ENCODE data around the gene TM4SF5. TPM values are rescaled to one million over a fixed set of nuclear protein-coding genes. Genes with fewer than 3 reads are reported as not detected.
A peak's percentile ranks its signal among the peaks of the same experiment; 100 is the strongest.

The TM4SF5 gene
- total RNA-seq, 1 donor from 2014 or later = 79.0 TPM

DNA sequence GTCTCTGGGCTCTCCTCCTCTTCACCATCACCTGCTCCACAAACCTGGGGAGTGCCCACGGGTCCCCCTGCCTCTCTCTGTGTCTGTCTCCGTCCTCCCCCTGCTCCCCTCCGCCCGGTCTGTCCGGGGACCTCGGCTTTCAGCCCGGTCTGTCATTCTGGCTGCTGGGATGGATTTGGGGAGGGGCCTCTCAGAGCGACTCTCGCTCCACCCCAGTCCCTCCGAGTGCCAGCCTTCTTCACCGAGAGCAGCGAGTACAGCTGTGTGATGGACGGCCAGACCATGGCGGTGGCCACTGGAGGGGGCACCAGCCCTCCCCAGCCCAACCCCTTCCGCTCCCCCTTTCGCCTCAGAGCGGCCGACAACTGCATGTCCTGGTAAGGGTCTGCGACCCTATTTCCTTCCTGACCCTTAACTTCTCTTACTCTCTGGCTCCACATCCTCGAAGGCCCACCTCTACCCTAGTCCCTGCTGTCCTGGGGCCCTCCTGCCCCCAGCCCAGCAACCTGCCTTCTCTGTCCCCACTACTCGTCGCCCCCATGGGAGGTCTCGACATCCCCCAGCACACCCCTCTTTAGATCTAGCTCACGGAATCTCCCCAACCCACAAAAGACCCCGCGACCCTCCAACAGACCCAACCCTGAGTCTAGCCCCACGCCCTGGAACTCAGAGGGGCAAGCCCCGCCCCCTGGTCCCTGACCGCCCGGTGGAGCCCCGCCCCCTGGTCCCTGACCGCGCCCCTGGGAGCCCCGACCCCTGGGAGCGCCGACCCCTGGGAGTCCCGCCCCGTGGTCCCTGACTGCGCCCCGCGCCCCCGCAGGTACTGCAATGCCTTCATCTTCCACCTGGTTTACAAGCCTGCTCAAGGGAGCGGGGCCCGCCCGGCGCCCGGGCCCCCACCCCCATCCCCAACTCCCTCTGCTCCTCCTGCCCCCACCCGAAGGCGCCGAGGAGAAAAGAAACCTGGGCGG is 26.4 kb upstream of the TM4SF5 start:
- ATAC-seq = no peak

DNA sequence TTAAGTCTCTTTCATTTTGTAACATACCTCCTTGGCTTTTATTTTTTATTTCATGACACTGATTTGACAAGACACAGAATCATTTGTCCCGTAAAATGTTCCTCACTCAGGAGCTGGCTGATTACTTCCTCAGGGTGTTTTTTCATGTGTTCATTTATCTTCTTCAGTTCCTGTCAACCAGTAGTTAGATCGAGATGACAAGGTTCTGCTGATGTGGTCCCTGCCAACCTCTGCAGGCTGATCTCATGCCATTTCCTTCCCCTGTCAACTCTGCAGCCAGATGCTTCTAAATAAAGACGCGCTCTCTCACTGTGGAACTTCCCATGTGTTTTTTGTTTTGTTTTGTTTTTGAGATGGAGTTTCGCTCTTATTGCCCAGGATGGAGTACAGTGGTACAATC is 23.8 kb upstream of the TM4SF5 start:
- DNase-seq (ENCODE audit: low spot score) (no peak), ATAC-seq (peak; percentile 59)

More for the DNA sequence above, 26.4 kb upstream of the TM4SF5 start:
- DNase-seq (ENCODE audit: low spot score) = no peak

DNA sequence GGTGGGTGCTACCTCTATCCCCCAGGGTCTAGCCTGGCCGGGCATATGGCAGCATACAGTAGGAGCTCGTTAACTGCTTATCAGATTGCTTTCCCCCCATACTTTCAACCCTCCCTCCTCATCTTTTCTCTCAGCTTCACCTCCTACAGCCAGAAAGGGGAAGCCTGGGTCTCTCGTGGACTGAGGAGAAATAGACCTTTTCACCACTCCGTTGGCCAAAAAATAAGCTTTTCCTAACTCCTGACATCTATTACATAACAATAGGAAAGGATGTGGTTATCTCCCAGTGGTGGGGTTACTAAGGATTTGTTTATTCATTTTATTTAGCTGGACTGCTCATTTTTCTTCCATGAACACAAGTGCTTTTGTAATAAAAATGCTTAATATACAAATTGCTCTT is 23.0 kb upstream of the TM4SF5 start:
- no peak for DNase-seq (ENCODE audit: low spot score)
- peak; percentile 26 for ATAC-seq

- DNase-seq (ENCODE audit: low spot score) (no peak), ATAC-seq (no peak)
Measured at GRCh38 chr17:4750606-4751005, 21.1 kb upstream of the TM4SF5 start.

- ATAC-seq = no peak
Measured at GRCh38 chr17:4751932-4752331, 19.8 kb upstream of the TM4SF5 start.

DNA sequence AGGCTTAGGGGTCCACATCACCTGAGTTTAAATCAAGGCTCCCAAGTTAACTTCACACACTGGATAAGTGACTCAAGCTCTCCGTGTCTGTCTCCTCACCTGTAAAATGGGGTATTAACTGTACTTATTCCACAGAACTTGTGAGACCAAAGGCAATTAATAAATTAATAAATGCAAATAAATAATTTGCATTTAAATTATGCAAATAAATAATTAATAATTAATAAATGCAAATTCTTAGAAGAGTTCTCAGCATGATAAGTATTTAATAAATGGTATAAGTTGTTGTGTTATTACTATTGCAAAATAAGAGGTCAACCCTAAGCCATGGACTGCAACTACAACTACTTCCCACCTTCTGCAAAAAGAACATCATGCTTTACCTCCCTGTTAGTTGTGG is 18.3 kb upstream of the TM4SF5 start:
- DNase-seq (ENCODE audit: low spot score) (no peak), ATAC-seq (no peak)

More at GRCh38 chr17:4751932-4752331, 19.8 kb upstream of the TM4SF5 start:
- DNase-seq (ENCODE audit: low spot score) = no peak

DNA sequence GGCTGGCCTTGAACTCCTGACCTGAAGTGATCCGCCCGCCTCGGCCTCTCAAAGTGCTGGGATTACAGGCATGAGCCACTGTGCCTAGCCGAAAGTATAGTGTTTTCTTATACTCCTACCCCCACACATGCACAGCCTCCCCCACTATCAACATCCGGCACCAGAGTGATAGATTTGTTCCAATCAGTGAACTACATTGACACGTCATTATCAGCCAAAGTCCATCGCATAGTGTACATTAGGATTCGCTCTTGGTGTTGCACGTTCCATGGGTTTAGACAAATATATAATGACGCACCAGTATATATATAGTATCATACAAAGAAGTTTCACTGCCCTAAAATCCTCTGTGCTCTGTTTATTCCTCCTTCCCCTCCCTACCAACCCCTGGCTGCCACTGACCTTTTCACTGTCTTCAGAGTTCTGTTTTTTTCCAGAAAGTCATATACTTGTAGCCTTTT is 11.9 kb upstream of the TM4SF5 start:
- peak; percentile 89 for ATAC-seq
- no peak for DNase-seq (ENCODE audit: low spot score)

GRCh38 chr17:4764595-4764994 is 7.1 kb upstream of the TM4SF5 start:
- DNase-seq (ENCODE audit: low spot score) = no peak
- ATAC-seq = peak; percentile 37

- no peak for ATAC-seq
- DNase-seq (ENCODE audit: low spot score) = no peak
Measured at GRCh38 chr17:4766201-4766600, 5.5 kb upstream of the TM4SF5 start.

- ATAC-seq (no peak), DNase-seq (ENCODE audit: low spot score) (no peak)
Measured at GRCh38 chr17:4766723-4767122, 5.0 kb upstream of the TM4SF5 start.

- ATAC-seq (no peak), DNase-seq (ENCODE audit: low spot score) (no peak)
Measured at GRCh38 chr17:4768298-4768697, 3.4 kb upstream of the TM4SF5 start.

GRCh38 chr17:4769628-4770027 is 2.1 kb upstream of the TM4SF5 start:
- ATAC-seq = no peak
- DNase-seq (ENCODE audit: low spot score) = no peak

DNA sequence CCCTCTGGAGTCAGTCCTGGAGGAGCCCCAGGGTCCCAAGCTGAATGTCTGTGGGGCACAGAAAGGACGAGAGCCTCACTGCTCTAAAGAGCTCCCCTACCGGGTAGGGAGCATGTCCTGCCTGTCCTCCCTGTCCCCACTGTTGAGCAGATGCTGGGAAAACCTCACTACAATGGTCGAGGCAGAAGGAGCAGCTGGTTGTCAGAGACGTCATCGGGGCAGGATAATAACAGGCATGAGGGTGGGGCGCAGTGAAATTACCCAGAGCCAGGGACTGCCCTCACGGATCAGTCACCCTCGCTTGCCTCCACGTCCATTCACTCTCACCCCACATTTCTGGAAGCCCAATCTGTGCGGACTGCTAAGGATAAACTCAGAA is 538 bp downstream of the TM4SF5 start:
- no peak for DNase-seq (ENCODE audit: low spot score)
- peak; percentile 51 for ATAC-seq

GRCh38 chr17:4777969-4778760 is 6.5 kb downstream of the TM4SF5 start:
- ATAC-seq (no peak), DNase-seq (ENCODE audit: low spot score) (no peak)

DNA sequence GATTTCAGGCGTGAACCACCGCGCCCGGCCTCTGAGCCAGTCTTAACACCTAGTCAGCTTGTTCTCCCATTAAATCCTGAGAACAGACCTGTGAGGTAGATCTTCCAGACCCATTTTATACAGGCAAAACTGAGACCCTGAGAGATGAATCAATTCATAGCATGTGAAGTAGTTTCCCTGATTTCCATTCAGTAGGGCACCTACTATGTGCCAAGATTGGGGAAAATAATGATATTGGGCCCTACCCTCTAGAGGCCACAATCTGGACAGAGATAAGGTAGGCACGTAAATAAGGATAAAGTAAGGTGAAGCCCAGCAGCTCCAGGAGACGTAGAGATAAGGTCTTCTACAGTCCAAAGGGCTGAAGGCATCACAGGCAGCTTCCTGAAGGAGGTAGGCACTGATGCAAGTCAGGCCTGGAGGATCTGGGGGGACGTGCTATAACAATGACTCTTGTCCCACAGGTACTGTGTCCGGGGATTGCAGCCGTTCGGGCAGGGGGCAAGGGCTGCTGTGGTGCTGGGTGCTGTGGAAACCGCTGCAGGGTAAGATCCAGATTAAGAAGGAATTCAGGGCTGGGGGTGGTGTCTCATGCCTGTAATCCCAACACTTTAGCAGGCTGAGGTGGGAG is 8.8 kb downstream of the TM4SF5 start:
- DNase-seq (ENCODE audit: low spot score) (no peak), ATAC-seq (no peak)

DNA sequence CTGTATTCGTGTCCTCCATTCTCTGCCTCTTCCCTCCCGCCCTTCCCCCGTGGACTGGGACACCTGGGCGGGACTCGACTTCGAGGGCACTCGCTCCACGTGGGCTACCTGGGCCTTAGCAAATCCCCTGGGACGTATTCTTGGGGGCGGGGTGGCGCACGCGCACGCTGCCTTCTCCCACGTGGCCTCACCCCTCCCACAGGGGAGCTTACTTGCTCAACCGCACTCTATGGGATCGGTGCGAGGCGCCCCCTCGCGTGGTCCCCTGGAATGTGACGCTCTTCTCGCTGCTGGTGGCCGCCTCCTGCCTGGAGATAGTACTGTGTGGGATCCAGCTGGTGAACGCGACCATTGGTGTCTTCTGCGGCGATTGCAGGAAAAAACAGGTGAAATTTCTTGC is 11.0 kb downstream of the TM4SF5 start:
- ATAC-seq = no peak
- DNase-seq (ENCODE audit: low spot score) = no peak

DNA sequence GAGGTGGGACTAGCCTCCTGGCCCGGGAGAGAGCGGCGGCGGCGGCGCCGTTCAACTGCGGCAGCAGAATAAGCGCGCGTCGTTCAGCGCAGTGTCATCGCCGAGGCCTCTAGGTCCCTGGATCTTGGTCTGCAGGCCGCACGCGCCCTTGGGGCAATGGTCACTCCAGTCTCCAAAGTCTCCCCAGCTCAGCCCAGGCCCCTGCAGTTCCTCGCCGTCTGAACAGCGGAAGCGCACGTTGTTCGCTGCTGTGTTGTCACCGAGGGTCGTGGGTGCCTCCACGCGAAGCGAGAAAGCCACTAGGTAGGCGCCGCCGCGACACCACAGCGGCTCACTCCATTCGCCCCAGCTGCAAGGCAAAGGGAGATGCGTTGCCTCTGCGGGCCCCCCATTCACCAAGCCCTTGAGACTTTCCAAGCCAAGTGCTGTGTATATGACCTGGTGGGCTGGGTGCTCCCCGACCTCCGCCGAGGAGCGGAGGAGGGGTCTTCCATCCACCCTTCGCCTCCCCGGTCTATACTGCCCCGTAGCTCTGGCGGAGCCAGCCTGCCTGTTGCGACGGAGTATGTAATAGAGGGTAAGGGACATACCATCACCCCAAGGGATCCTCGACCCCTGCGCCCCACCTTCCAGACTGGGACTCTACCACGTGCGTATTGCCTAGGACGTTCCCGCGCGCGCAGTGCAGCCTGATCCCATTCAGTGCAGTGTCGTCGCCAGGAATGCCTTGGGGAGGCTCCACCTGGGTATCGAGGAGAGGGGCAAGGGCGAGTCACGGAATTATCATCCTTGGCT is 13.8 kb downstream of the TM4SF5 start:
- ATAC-seq (no peak), DNase-seq (ENCODE audit: low spot score) (no peak)

- ATAC-seq (no peak), DNase-seq (ENCODE audit: low spot score) (no peak)
Measured at GRCh38 chr17:4786106-4786511, 14.4 kb downstream of the TM4SF5 start, which contains the start of gene VMO1. VMO1 (minus strand) TSS chr17:4786364; CDS start chr17:4786352, 12 bp downstream.

DNA sequence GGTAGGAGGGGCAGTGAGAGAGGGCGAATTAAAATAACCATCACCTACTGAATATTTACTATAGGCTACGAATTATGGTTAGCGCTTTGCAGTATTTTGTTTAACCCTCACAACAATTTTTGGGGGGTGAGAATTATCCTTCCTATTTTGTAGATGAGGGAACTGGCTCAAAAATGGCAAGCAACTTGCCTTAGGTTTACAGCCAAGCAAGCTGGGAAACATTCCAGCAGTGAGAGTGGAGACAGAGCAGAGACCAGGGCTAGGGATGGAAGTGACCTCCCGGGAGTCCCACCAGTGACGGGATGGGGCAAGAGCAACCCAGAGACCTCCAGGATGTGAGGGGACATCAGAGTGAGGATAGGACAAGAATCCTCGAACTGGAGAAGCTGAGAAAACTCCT is 14.8 kb downstream of the TM4SF5 start:
- no peak for ATAC-seq
- DNase-seq (ENCODE audit: low spot score) = no peak

DNA sequence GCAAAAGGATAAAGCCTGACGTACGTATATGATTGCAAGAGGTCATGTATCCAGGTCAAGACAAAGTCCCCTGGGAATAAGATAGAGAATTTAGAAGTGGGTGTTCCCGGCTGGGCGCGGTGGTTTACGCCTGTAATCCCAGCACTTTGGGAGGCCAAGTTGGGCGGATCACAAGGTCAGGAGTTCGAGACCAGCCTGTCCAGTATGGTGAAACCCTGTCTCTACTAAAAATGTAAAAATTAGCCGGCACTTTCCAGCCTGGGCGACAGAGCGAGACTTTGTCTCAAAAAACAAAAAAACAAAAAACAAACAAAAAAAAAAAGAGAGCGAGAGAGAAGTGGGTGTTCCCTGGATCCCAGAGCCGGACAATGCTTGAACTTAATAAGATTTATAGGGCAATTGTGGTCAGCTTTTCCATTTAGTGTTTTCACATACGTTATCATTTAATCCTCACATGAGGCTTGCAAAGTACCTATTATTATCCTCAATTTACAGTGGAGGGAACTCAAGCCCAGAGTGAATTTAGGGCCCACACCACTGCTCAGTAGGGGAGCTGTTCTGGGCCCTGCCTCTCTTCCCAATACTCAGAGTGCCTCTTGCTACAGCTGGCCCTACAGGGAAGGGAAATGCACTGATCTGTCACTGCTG is 16.6 kb downstream of the TM4SF5 start:
- DNase-seq (ENCODE audit: low spot score) (no peak), ATAC-seq (no peak)

All from left lobe of liver (tissue), 2 donors.